ENCODE measurements around the gene LIPT2.

DNA sequence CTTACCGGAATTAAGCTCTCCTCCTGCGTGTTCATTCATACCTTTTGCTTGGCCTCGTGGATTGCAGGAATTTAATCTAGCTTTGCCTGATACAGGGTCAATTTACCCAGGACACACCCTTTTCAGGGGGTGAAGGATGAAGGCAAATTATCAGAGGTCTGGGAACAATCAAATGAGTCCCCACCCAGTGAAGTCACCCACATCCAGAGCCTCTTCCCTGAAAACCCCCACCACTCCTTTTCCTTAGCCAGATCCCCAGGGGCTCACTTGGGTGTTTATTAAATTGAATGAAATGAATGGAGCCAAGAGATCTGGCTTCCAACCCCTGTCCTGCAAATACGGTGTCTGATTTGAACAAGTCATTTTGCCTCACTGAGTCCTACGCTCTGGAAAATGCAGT lies 31.0 kb upstream of the LIPT2 start:
- TF ChIP-seq CTCF (conservative IDR thresholded peaks at IDR 0.05 in 1 of 2, IDR thresholded peaks at IDR 0.05 in 1 of 2; ENCODE audit: extremely low read depth in 1 of 2, insufficient read depth in 1 of 2, low read depth in 1 of 2, low read length in 2 of 2) (no peak), EZH2 (IDR thresholded peaks at IDR 0.05; ENCODE audit: borderline replicate concordance, low read length) (no peak)
